ENCODE data around the gene DHTKD1.
A peak's percentile ranks its signal among the peaks of the same experiment; 100 is the strongest.

DHTKD1 gene

GRCh38 chr10:12042797-12043651, 25.7 kb upstream of the DHTKD1 start, which contains the start of gene UPF2 (continued):
- no peak; the same call in 1 of the 2 replicates for TF ChIP-seq ZSCAN18 (tag by site-specific recombination; IDR thresholded peaks at IDR 0.05)
- peak; percentile 38; the same call in 1 of the 2 replicates for TF ChIP-seq ZNF391 (tag by site-specific recombination; IDR thresholded peaks at IDR 0.05; ENCODE audit: borderline replicate concordance, low read depth)
- TF ChIP-seq ZNF398 (tag by site-specific recombination; IDR thresholded peaks at IDR 0.05): peak; percentile 25; the same call in 1 of the 2 replicates
- no peak for TF ChIP-seq ZNF18 (tag by site-specific recombination; IDR thresholded peaks at IDR 0.05)
- TF ChIP-seq ZNF639 (tag by site-specific recombination; IDR thresholded peaks at IDR 0.05): peak; percentile 95
- no peak for TF ChIP-seq ZNF585B (tag by site-specific recombination; IDR thresholded peaks at IDR 0.05)
- 0 out of 2 replicates have a peak, but pooled peaks have one; percentile 38 for TF ChIP-seq ZSCAN30 (tag by site-specific recombination; IDR thresholded peaks at IDR 0.05)
- no peak; the same call in 1 of the 2 replicates for TF ChIP-seq PRDM4 (tag by site-specific recombination; IDR thresholded peaks at IDR 0.05)
- TF ChIP-seq MYNN (tag by site-specific recombination; IDR thresholded peaks at IDR 0.05; ENCODE audit: borderline replicate concordance): no peak
- TF ChIP-seq ZNF433 (tag by site-specific recombination; IDR thresholded peaks at IDR 0.05; ENCODE audit: low read depth): no peak
- TF ChIP-seq ZBTB21 (tag by site-specific recombination; IDR thresholded peaks at IDR 0.05): no peak
- peak; percentile 46 for TF ChIP-seq KLF1 (tag by site-specific recombination; IDR thresholded peaks at IDR 0.05)
- peak; percentile 49; the same call in 1 of the 2 replicates for TF ChIP-seq EGR2 (tag by site-specific recombination; IDR thresholded peaks at IDR 0.05; ENCODE audit: low read depth)
- TF ChIP-seq ZBTB49 (tag by site-specific recombination; IDR thresholded peaks at IDR 0.05; ENCODE audit: low read depth): no peak
- TF ChIP-seq IKZF3 (tag by site-specific recombination; IDR thresholded peaks at IDR 0.05): peak; percentile 98
- no peak for TF ChIP-seq ZNF26 (tag by site-specific recombination; IDR thresholded peaks at IDR 0.05)
- no peak for TF ChIP-seq ZNF707 (tag by site-specific recombination; IDR thresholded peaks at IDR 0.05)
- no peak for TF ChIP-seq ZFP41 (tag by site-specific recombination; IDR thresholded peaks at IDR 0.05; ENCODE audit: borderline replicate concordance)
- TF ChIP-seq PRDM10 (tag by site-specific recombination; IDR thresholded peaks at IDR 0.05): peak; percentile 87
- TF ChIP-seq ZNF133 (tag by site-specific recombination; IDR thresholded peaks at IDR 0.05): no peak
- TF ChIP-seq YY2 (tag by site-specific recombination; IDR thresholded peaks at IDR 0.05): no peak
